NCI-H2227 (cell line): Measurements from ENCODE around the gene RANBP17.
A peak's percentile ranks its signal among the peaks of the same experiment; 100 is the strongest.
"Not testable (repeated sequence)": the region's sequence is repeated elsewhere in the genome, so short reads cannot be mapped to it uniquely, and the experiment has no call there.

Experiments used
- DNase-seq: peaks from one replicate; lab custom pipeline; 2025; ENCODE audit not compliant: unreplicated experiment; lab: John Stamatoyannopoulos, UW

RANBP17 gene

GRCh38 chr5:170865622-170866021 lies 3.8 kb downstream of the RANBP17 start:
- DNase-seq: no peak

- no peak for DNase-seq
Measured at GRCh38 chr5:170867825-170868224, 6.0 kb downstream of the RANBP17 start.

GRCh38 chr5:170870390-170870789 lies 8.6 kb downstream of the RANBP17 start:
- DNase-seq: not testable (repeated sequence)

- DNase-seq: no peak
Measured at GRCh38 chr5:170874017-170874416, 12.2 kb downstream of the RANBP17 start.

- no peak for DNase-seq
Measured at GRCh38 chr5:170875811-170876210, 14.0 kb downstream of the RANBP17 start.

GRCh38 chr5:170880084-170880483 lies 18.3 kb downstream of the RANBP17 start:
- DNase-seq: no peak

- DNase-seq: no peak
Measured at GRCh38 chr5:170882345-170882744, 20.5 kb downstream of the RANBP17 start.

GRCh38 chr5:170885256-170885655 lies 23.4 kb downstream of the RANBP17 start:
- no peak for DNase-seq

- no peak for DNase-seq
Measured at GRCh38 chr5:170885809-170886208, 24.0 kb downstream of the RANBP17 start.

- DNase-seq: no peak
Measured at GRCh38 chr5:170886210-170886894, 24.5 kb downstream of the RANBP17 start.

GRCh38 chr5:170892196-170892595 lies 30.4 kb downstream of the RANBP17 start:
- no peak for DNase-seq

GRCh38 chr5:170894665-170895064 lies 32.8 kb downstream of the RANBP17 start:
- DNase-seq: no peak

- DNase-seq: no peak
Measured at GRCh38 chr5:170896779-170897178, 35.0 kb downstream of the RANBP17 start.

- DNase-seq: no peak
Measured at GRCh38 chr5:170903075-170903474, 41.3 kb downstream of the RANBP17 start.

- DNase-seq: no peak
Measured at GRCh38 chr5:170907758-170908157, 45.9 kb downstream of the RANBP17 start.

GRCh38 chr5:170913573-170913972 lies 51.8 kb downstream of the RANBP17 start:
- DNase-seq: no peak

- DNase-seq: no peak
Measured at GRCh38 chr5:170917113-170917512, 55.3 kb downstream of the RANBP17 start.

GRCh38 chr5:170920196-170920595 lies 58.4 kb downstream of the RANBP17 start:
- no peak for DNase-seq

- peak; percentile 22 for DNase-seq
Measured at GRCh38 chr5:170922331-170922730, 60.5 kb downstream of the RANBP17 start.

- DNase-seq: no peak
Measured at GRCh38 chr5:170923910-170924620, 62.2 kb downstream of the RANBP17 start.

- not testable (repeated sequence) for DNase-seq
Measured at GRCh38 chr5:170935534-170936218, 73.9 kb downstream of the RANBP17 start.

GRCh38 chr5:170937072-170937471 lies 75.3 kb downstream of the RANBP17 start:
- DNase-seq: no peak
